K562 (cell line): ENCODE data around the gene SLC35E1. TPM values are rescaled to one million over a fixed set of nuclear protein-coding genes. Genes with fewer than 3 reads are reported as not detected.

ENCODE experiments used
- ATAC-seq: fragments of 200-7000 bp; cut with Tn5 transposase; 3 replicates; pipeline ENCODE4 v1.9.1; 2020; ENCODE audit warnings: moderate library complexity
- BruUV-seq: library from RNA; stranded (reverse); fragments of 400-500 nt; replicated peaks from 2 replicates; lab custom pipeline; 2021; lab: Mats Ljungman, UMichigan
- CTCF ChIA-PET: fragments of 300-600 bp; formaldehyde crosslinking; extraction: SDS; loops from one replicate; lab custom pipeline; 2021; ENCODE audit warnings: low intra/inter-chr PET ratio; lab: Yijun Ruan, JAX
- POLR2A ChIA-PET: fragments of 300-600, 350-650 bp; sonication (Branson Sonifier 250); formaldehyde crosslinking; extraction: SDS; loops from one replicate; lab custom pipeline; 2021; ENCODE audit warnings: antibody characterized with exemption, inconsistent platforms; lab: Yijun Ruan, JAX
- DNase-seq, 4 experiments: peaks; one replicate each; pipeline versions ENCODE4 v3.0.0 to v3.0.0-alpha.2; 2011 to 2018; ENCODE audit warnings: low spot score in 3 of 4, mixed read lengths in 3 of 4; ENCODE audit errors: extremely low read depth in 1 of 4
- FAIRE-seq: peaks from 2 replicates; lab custom pipeline; 2011; peaks lifted over from hg19 to GRCh38; lab: Jason Lieb, UNC
- H2AFZ ChIP-seq: 2 replicates; pipeline ENCODE4 v1.6.0; 2011; ENCODE audit warnings: low read depth, low read length, control low read depth, inconsistent platforms
- H3K27ac ChIP-seq: fragments of 200-600 bp; 3 replicates; pipeline ENCODE4 v1.8.0; 2011; ENCODE audit warnings: low read depth, mild to moderate bottlenecking, control low read depth, inconsistent platforms, low read length, moderate library complexity, mixed read lengths; ENCODE audit errors: extremely low read depth
- H3K27me3 ChIP-seq, 2 experiments: fragments of 300-600 bp in 1 of 2; 2 replicates in 1 of 2; 3 replicates in 1 of 2; pipeline versions ENCODE4 v1.6.0 to v1.8.0; 2011; ENCODE audit warnings: inconsistent platforms in 2 of 2, low read length in 2 of 2, mild to moderate bottlenecking in 1 of 2, mixed read lengths in 1 of 2, moderate library complexity in 1 of 2; ENCODE audit not compliant: control insufficient read depth in 2 of 2, insufficient read depth in 2 of 2
- H3K36me3 ChIP-seq: fragments of 300-600 bp; 3 replicates; pipeline ENCODE4 v1.8.0; 2011; ENCODE audit warnings: mild to moderate bottlenecking, low read length, inconsistent platforms; ENCODE audit not compliant: control insufficient read depth, insufficient read depth
- H3K4me1 ChIP-seq, 2 experiments: fragments of 200-600 bp in 1 of 2; replicated peaks in 1 of 2; 2 replicates in 1 of 2; 3 replicates in 1 of 2; pipeline versions ENCODE4 v1.5.1 to v1.8.0; 2011; ENCODE audit warnings: inconsistent platforms in 2 of 2, low read length in 2 of 2, mild to moderate bottlenecking in 1 of 2, mixed read lengths in 1 of 2, moderate library complexity in 1 of 2; ENCODE audit not compliant: control insufficient read depth in 2 of 2, insufficient read depth in 2 of 2
- H3K4me2 ChIP-seq: 2 replicates; pipeline ENCODE4 v1.6.1; 2011; ENCODE audit warnings: low read length, control low read depth, inconsistent platforms, mixed read lengths; ENCODE audit not compliant: insufficient read depth
- H3K4me3 ChIP-seq: fragments of 200-600 bp; sonication (generic), shearing (Covaris generic); 2 replicates; pipeline ENCODE4 v1.5.1; 2016; ENCODE audit warnings: control low read depth, inconsistent platforms
- H3K79me2 ChIP-seq: fragments of 200-600 bp; 3 replicates; pipeline ENCODE4 v1.8.0; 2011; ENCODE audit warnings: low read length, inconsistent platforms; ENCODE audit not compliant: control insufficient read depth, insufficient read depth
- H3K9ac ChIP-seq, 2 experiments: 2 replicates each; pipeline versions ENCODE4 v1.6.0 to v1.6.1; 2011; ENCODE audit warnings: low read depth in 2 of 2, low read length in 2 of 2, control low read depth in 1 of 2, inconsistent platforms in 1 of 2, mild to moderate bottlenecking in 1 of 2, mixed read lengths in 1 of 2; ENCODE audit not compliant: insufficient read depth in 1 of 2
- H3K9me1 ChIP-seq: one replicate; pipeline ENCODE4 v1.6.0; 2011; ENCODE audit warnings: inconsistent platforms, mild to moderate bottlenecking, low read length, moderate library complexity; ENCODE audit not compliant: control insufficient read depth, insufficient read depth
- H3K9me3 ChIP-seq: replicated peaks from 2 replicates; pipeline ENCODE4 v1.5.1; 2011; ENCODE audit warnings: low read depth, low read length, inconsistent platforms; ENCODE audit not compliant: control insufficient read depth, insufficient read depth
- H4K20me1 ChIP-seq: replicated peaks from 2 replicates; pipeline ENCODE4 v1.6.1; 2011; ENCODE audit warnings: low read length, inconsistent platforms, mixed read lengths; ENCODE audit not compliant: control insufficient read depth, insufficient read depth
- BACH1 ChIP-seq: fragments of 200-800 bp; sonication (Bioruptor generic); IDR thresholded peaks from 2 replicates; pipeline ENCODE4 v1.6.1; 2016; ENCODE audit warnings: missing genetic modification characterization, missing compliant biosample characterization
- CSDE1 ChIP-seq, 2 experiments: fragments of 450-650 bp; IDR thresholded peaks; 2 replicates each; pipeline ENCODE4 v1.6.1; 2016; ENCODE audit warnings: mild to moderate bottlenecking in 1 of 2
- RREB1 ChIP-seq: fragments of 250-450 bp; sonication (Bioruptor Pico); IDR thresholded peaks from 2 replicates; pipeline ENCODE4 v1.4.0; 2020
- SUPT5H ChIP-seq: fragments of 450-650 bp; IDR thresholded peaks from 2 replicates; pipeline ENCODE4 v1.6.1; 2016
- UBTF ChIP-seq, 2 experiments: IDR thresholded peaks; 2 replicates each; pipeline ENCODE4 v1.6.1; 2012; ENCODE audit warnings: improper control_type of control experiment in 2 of 2, low read depth in 2 of 2, low read length in 2 of 2, borderline replicate concordance in 1 of 2
- WHSC1 ChIP-seq: IDR thresholded peaks from one replicate; pipeline ENCODE4 v1.6.1; 2012; ENCODE audit warnings: low read length, control low read depth, inconsistent platforms
- WGBS: fragments of 100-300 bp; shearing (Covaris generic); methylation state at CpG from one replicate; pipeline ENCODE4 v1.1.6; 2016; ENCODE audit warnings: low coverage, mixed read lengths; ENCODE audit not compliant: insufficient coverage; ENCODE audit errors: missing lambda C conversion rate; 5-methylcytosine and 5-hydroxymethylcytosine counted together
- in situ Hi-C: fragments of 300-500 bp; cut with MboI; formaldehyde crosslinking; loops from 4 replicates; pipeline ENCODE4 v1.15.0; 2018; ENCODE audit warnings: inconsistent platforms, mixed read lengths
- intact Hi-C: fragments of 100-400 bp; cut with micrococcal nuclease; formaldehyde crosslinking; loops from 2 replicates; pipeline ENCODE4 v1.14.2; 2022
- polyA plus RNA-seq, 8 experiments: library from polyadenylated mRNA; depleted of rRNA in 4 of 8; stranded (reverse) in 5 of 8; unstranded in 3 of 8; fragments of >200 nt; fragmentation: Nextera tagmentation in 2 of 8; fragmentation: Illumina TruSeq in 1 of 8; extraction: Ambion mirVana in 2 of 8; extraction: Trizol in 1 of 8; gene quantifications; 2 replicates each; pipeline versions ENCODE4 v1.2.1 to v1.2.3, GENCODE V29; 2011 to 2014; ENCODE audit warnings: inconsistent platforms in 1 of 8, missing spikeins in 1 of 8
- total RNA-seq, 7 experiments: library from RNA; depleted of rRNA in 6 of 7; stranded (reverse); fragments of >200 nt in 6 of 7; fragmentation: Illumina TruSeq in 2 of 7; extraction: Trizol in 2 of 7; gene quantifications; 2 replicates each; pipeline versions ENCODE4 v1.2.1 to v1.2.3, GENCODE V29; 2011 to 2021; ENCODE audit warnings: low replicate concordance in 1 of 7

SLC35E1 gene
- total and polyA plus RNA-seq, 9 of the 15 experiments (the other 6 are each of a cell fraction or from before 2014, with no cell fraction given): 15.0 to 40.1 (median 25.7) TPM

- peaks cover 98% of the 10 kb centered on the region for H3K79me2 ChIP-seq
- 91% methylated on average over 2 of the region's 2 CpGs for WGBS
These were observed 41.6 kb upstream of the SLC35E1 start for GRCh38 chr19:16613841-16614240.

GRCh38 chr19:16612636-16613035 is 40.4 kb upstream of the SLC35E1 start:
- Histone ChIP-seq H4K20me1 (peaks cover 78% of the 10 kb centered on the region), H3K9me1 (peaks cover 11% of the 10 kb centered on the region), H3K79me2 (peaks cover 98% of the 10 kb centered on the region), H3K9me3 (no peaks in the 10 kb centered on the region), H3K9ac (no peak overlapping the region; a peak in 1 of 4 replicates), H3K27ac (no peak overlapping the region), H3K4me1 (peaks cover 12 to 14% of the 10 kb centered on the region in 2 experiments; a peak in 4 of 5 replicates), H3K4me3 (no peak overlapping the region), H3K4me2 (peak overlapping the region; percentile 3; the same call in 1 of the 2 replicates), H2AFZ (no peak overlapping the region), H3K36me3 (peaks cover 18% of the 10 kb centered on the region; the same call in 2 of the 3 replicates), H3K27me3 (no peaks in the 10 kb centered on the region)
- CTCF ChIA-PET: interaction anchor here (0.6 kb wide), 1 partner anchor 168 kb away, joined by 5 read pairs; no protein-coding TSS in a partner anchor
- DNase-seq (no peak), ATAC-seq (no peak), FAIRE-seq (no peak)
- in situ Hi-C loops (no loop called here), intact Hi-C loops (no loop called here)
- WGBS: 46% methylated on average over 3 of the region's 3 CpGs
- BruUV-seq: no TSS peak
- POLR2A ChIA-PET: interaction anchor here (1.0 to 5.6 kb wide), 4 partner anchors 10 to 176 kb away, joined by 3 to 52 read pairs (median 6); partner anchors contain the start of gene MED26
- no peak for TF ChIP-seq WHSC1
- no peak for TF ChIP-seq CSDE1 (IDR thresholded peaks at IDR 0.05)
- no peak for TF ChIP-seq SUPT5H
- no peak for TF ChIP-seq RREB1 (CRISPR knock-in tag)
- TF ChIP-seq UBTF (IDR thresholded peaks at IDR 0.05; ENCODE audit: borderline replicate concordance in 1 of 2, low read depth in 2 of 2, low read length in 2 of 2): no peak

More at GRCh38 chr19:16613841-16614240, 41.6 kb upstream of the SLC35E1 start:
- intact Hi-C loops: no loop called here
- Histone ChIP-seq H3K27me3 (no peaks in the 10 kb centered on the region), H3K4me2 (no peak overlapping the region), H3K27ac (no peak overlapping the region), H2AFZ (no peak overlapping the region), H3K9ac (peak overlapping the region in 1 of 2 experiments; percentile 21; a peak in 1 of 4 replicates), H4K20me1 (peaks cover 80% of the 10 kb centered on the region), H3K4me1 (peaks cover 10 to 14% of the 10 kb centered on the region in 2 experiments; a peak in 4 of 5 replicates), H3K36me3 (peaks cover 10% of the 10 kb centered on the region; the same call in 2 of the 3 replicates), H3K4me3 (no peak overlapping the region), H3K9me1 (peaks cover 15% of the 10 kb centered on the region), H3K9me3 (no peaks in the 10 kb centered on the region)
- ChIA-PET POLR2A (interaction anchor here (0.6 to 5.6 kb wide), 4 partner anchors 8 to 57 kb away, joined by 3 to 52 read pairs (median 4); partner anchors contain the start of gene MED26), CTCF (no interaction called here)
- FAIRE-seq (no peak), ATAC-seq (no peak), DNase-seq (no peak)
- BruUV-seq: no TSS peak
- no peak for TF ChIP-seq BACH1
- in situ Hi-C loops: no loop called here
